SK-N-DZ (cell line): Measurements from ENCODE around the gene C17orf107.
A peak's percentile ranks its signal among the peaks of the same experiment; 100 is the strongest.

Experiments
- DNase-seq: peaks from one replicate; pipeline ENCODE4 v3.0.0-alpha.2; 2015; ENCODE audit warnings: low spot score

The C17orf107 gene

GRCh38 chr17:4948166-4948930, 49.0 kb downstream of the C17orf107 start, which contains the start of gene PFN1:
Gene PFN1, minus strand, starts transcription at chr17:4948530. Its CDS starts 136 bp downstream, at chr17:4948394.
- DNase-seq: peak; percentile 93

GRCh38 chr17:4948931-4949320, 49.6 kb downstream of the C17orf107 start:
- peak; percentile 89 for DNase-seq

GRCh38 chr17:4949321-4950074, 50.2 kb downstream of the C17orf107 start:
- peak; percentile 77 for DNase-seq

- DNase-seq: peak; percentile 70
Measured at GRCh38 chr17:4950075-4950745, 50.9 kb downstream of the C17orf107 start.

DNA sequence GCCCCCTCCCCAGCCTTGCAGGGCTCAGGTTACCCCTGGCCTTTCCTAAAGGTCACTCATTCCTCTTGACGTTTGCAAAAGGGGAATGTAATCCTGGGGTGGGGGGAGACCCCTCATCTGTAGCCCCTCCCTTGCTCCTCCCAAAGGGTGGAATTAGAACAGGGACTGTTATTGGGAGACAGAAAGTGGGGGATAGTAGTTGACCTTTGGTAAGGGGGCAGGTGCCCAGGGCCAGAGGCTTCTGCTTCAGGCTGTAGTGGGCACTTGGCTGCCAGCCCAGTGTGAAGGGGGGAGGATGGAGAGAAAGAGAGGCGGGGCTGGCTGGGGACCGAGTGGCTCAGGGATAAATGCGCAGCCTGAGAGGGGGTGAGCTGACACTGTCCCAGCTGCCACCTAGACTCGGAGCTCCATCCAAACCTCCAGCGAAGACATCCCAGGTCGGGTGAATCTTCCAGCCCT, 51.4 kb downstream of the C17orf107 start, which contains the start of gene ENO3:
TSS of gene ENO3 (plus strand) at position 374 of the 459 bp plus-strand sequence. CDS start 711 bp downstream, outside the sequence.
- DNase-seq: peak; percentile 75

DNA sequence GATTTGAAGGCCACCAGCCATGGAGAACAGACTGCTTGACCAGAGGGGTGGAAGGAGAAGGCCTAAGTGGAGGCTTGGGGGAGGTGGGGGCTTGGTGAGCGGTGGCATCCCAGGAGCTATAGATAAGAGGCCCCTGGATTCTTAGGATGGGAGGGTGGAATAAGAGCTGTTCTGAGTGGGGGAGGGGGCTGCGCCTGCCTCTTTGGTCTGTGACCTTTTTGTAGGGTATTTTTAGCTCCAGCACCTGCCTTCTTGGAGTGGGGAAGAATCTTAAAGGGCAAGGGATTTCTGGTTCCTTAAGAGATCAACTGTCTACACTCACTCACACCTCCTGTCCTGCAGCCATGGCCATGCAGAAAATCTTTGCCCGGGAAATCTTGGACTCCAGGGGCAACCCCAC, 52.1 kb downstream of the C17orf107 start:
- peak; percentile 53 for DNase-seq
